SK-N-SH (cell line): ENCODE results near the gene COPS9. TPM values are rescaled to one million over a fixed set of nuclear protein-coding genes. Genes with fewer than 3 reads are reported as not detected.

Source experiments
- CTCF ChIA-PET: fragments of 300-600, 350-600 bp; formaldehyde crosslinking; extraction: SDS; loops from one replicate; lab custom pipeline; 2021; lab: Yijun Ruan, JAX
- POLR2A ChIA-PET: fragments of 350-600 bp; sonication (Branson Sonifier 250); formaldehyde crosslinking; extraction: SDS; loops from one replicate; lab custom pipeline; 2020; ENCODE audit warnings: antibody characterized with exemption, inconsistent platforms; lab: Yijun Ruan, JAX
- DNase-seq: peaks from one replicate; pipeline ENCODE4 v3.0.0; 2012
- H2AFZ ChIP-seq: fragments of 200-600 bp; sonication (generic); 2 replicates; pipeline ENCODE4 v1.8.1; 2016; ENCODE audit warnings: antibody characterized with exemption, mild to moderate bottlenecking, low read depth
- H3F3A ChIP-seq: fragments of 200-600 bp; sonication (generic); replicated peaks from 2 replicates; pipeline ENCODE3; 2016; ENCODE audit warnings: antibody characterized with exemption, mild to moderate bottlenecking; ENCODE audit not compliant: insufficient read depth
- H3K27ac ChIP-seq, 2 experiments: fragments of 200-500 bp in 1 of 2; fragments of 200-600 bp in 1 of 2; sonication (Bioruptor generic) in 1 of 2; sonication (generic), shearing (Covaris generic) in 1 of 2; 2 replicates each; pipeline versions ENCODE4 v1.5.1 to v1.6.1; 2014 to 2016; ENCODE audit warnings: low read depth in 2 of 2, inconsistent platforms in 1 of 2, low read length in 1 of 2, mild to moderate bottlenecking in 1 of 2, mixed read lengths in 1 of 2
- H3K27me3 ChIP-seq: fragments of 200-600 bp; sonication (generic), shearing (Covaris generic); 2 replicates; pipeline ENCODE4 v1.6.1; 2016; ENCODE audit warnings: mixed run types; ENCODE audit not compliant: insufficient read depth
- H3K36me3 ChIP-seq, 2 experiments: fragments of 200-500 bp in 1 of 2; fragments of 200-600 bp in 1 of 2; sonication (Bioruptor generic) in 1 of 2; sonication (generic) in 1 of 2; replicated peaks in 1 of 2; 2 replicates each; pipeline versions ENCODE3 to v1.5.1; 2014 to 2016; ENCODE audit warnings: low read length in 1 of 2, mild to moderate bottlenecking in 1 of 2; ENCODE audit not compliant: insufficient read depth in 2 of 2, control insufficient read depth in 1 of 2
- H3K4me1 ChIP-seq, 2 experiments: fragments of 200-500 bp in 1 of 2; fragments of 200-600 bp in 1 of 2; sonication (Bioruptor generic) in 1 of 2; sonication (generic), shearing (Covaris generic) in 1 of 2; 2 replicates each; pipeline versions ENCODE4 v1.5.1 to v1.6.1; 2014 to 2016; ENCODE audit warnings: low read depth in 1 of 2, low read length in 1 of 2, mixed run types in 1 of 2; ENCODE audit not compliant: insufficient read depth in 2 of 2, control insufficient read depth in 1 of 2
- H3K4me2 ChIP-seq: fragments of 200-600 bp; sonication (generic), shearing (Covaris generic); 2 replicates; pipeline ENCODE4 v1.6.1; 2017; ENCODE audit warnings: mixed run types
- H3K4me3 ChIP-seq, 2 experiments: fragments of 200-500 bp in 1 of 2; fragments of 200-600 bp in 1 of 2; sonication (Bioruptor generic) in 1 of 2; sonication (generic), shearing (Covaris generic) in 1 of 2; 2 replicates each; pipeline versions ENCODE4 v1.5.1 to v1.8.1; 2014 to 2016; ENCODE audit warnings: low read depth in 2 of 2, inconsistent platforms in 1 of 2, low read length in 1 of 2, mild to moderate bottlenecking in 1 of 2, mixed read lengths in 1 of 2, moderate library complexity in 1 of 2
- H3K79me2 ChIP-seq: fragments of 200-600 bp; sonication (generic); 2 replicates; pipeline ENCODE4 v1.8.1; 2017; ENCODE audit warnings: mild to moderate bottlenecking; ENCODE audit not compliant: insufficient read depth
- H3K9ac ChIP-seq: fragments of 200-600 bp; sonication (generic); 2 replicates; pipeline ENCODE4 v1.6.1; 2017; ENCODE audit warnings: mixed run types
- H3K9me2 ChIP-seq: fragments of 200-600 bp; sonication (generic); 2 replicates; pipeline ENCODE4 v1.6.1; 2017; ENCODE audit warnings: mixed run types
- H3K9me3 ChIP-seq: fragments of 200-600 bp; sonication (generic); 2 replicates; pipeline ENCODE4 v1.6.1; 2017; ENCODE audit warnings: mixed run types, mild to moderate bottlenecking, moderate library complexity
- H4K20me1 ChIP-seq: fragments of 200-600 bp; sonication (generic); 2 replicates; pipeline ENCODE4 v1.6.1; 2017; ENCODE audit warnings: mild to moderate bottlenecking, mixed run types; ENCODE audit not compliant: insufficient read depth
- CHD2 ChIP-seq: fragments of 150-350 bp; IDR thresholded peaks from 2 replicates; pipeline ENCODE4 v1.6.1; 2018; ENCODE audit warnings: low read length; ENCODE audit not compliant: partially characterized antibody
- CTCF ChIP-seq: fragments of 200-600 bp; sonication (generic); IDR thresholded peaks from 2 replicates; pipeline ENCODE4 v1.6.1; 2017; ENCODE audit warnings: antibody characterized with exemption, mild to moderate bottlenecking, moderate library complexity
- ELF1 ChIP-seq: IDR thresholded peaks from 2 replicates; pipeline ENCODE4 v1.4.0; 2012
- EP300 ChIP-seq, 2 experiments: IDR thresholded peaks; 2 replicates each; pipeline versions ENCODE4 v1.4.0 to v1.6.1; 2012; ENCODE audit warnings: borderline replicate concordance in 1 of 2, low read depth in 1 of 2, low read length in 1 of 2
- FOSL2 ChIP-seq: IDR thresholded peaks from 2 replicates; pipeline ENCODE4 v1.4.0; 2012; ENCODE audit warnings: low read depth, mild to moderate bottlenecking, moderate library complexity, borderline replicate concordance
- JUND ChIP-seq: IDR thresholded peaks from 2 replicates; pipeline ENCODE4 v1.4.0; 2012
- MAX ChIP-seq: IDR thresholded peaks from 2 replicates; pipeline ENCODE4 v1.4.0; 2012; ENCODE audit warnings: low read depth
- MEF2A ChIP-seq: IDR thresholded peaks from 2 replicates; pipeline ENCODE4 v1.4.0; 2012; ENCODE audit warnings: low read depth, borderline replicate concordance
- MXI1 ChIP-seq: IDR thresholded peaks from 2 replicates; pipeline ENCODE4 v1.6.1; 2012; ENCODE audit warnings: mild to moderate bottlenecking, low read depth, low read length, improper control_type of control experiment
- NFIC ChIP-seq: IDR thresholded peaks from 2 replicates; pipeline ENCODE4 v1.4.0; 2012; ENCODE audit warnings: borderline replicate concordance
- NRF1 ChIP-seq: IDR thresholded peaks from 2 replicates; pipeline ENCODE4 v1.6.1; 2012; ENCODE audit warnings: low read depth, mild to moderate bottlenecking, low read length
- PBX3 ChIP-seq: IDR thresholded peaks from 2 replicates; pipeline ENCODE4; 2012
- POLR2AphosphoS5 ChIP-seq: IDR thresholded peaks from 2 replicates; pipeline ENCODE4 v1.6.1; 2012; ENCODE audit warnings: low read depth, low read length
- RAD21 ChIP-seq: IDR thresholded peaks from 2 replicates; pipeline ENCODE4 v1.6.1; 2012; ENCODE audit warnings: mild to moderate bottlenecking, low read length
- RXRA ChIP-seq: IDR thresholded peaks from 2 replicates; pipeline ENCODE4 v1.4.0; 2012; ENCODE audit warnings: low read depth, mild to moderate bottlenecking, borderline replicate concordance
- SMC3 ChIP-seq: IDR thresholded peaks from 2 replicates; pipeline ENCODE4 v1.6.1; 2012; ENCODE audit warnings: low read depth, low read length, improper control_type of control experiment
- TAF1 ChIP-seq: IDR thresholded peaks from 2 replicates; pipeline ENCODE4 v1.6.1; 2012; ENCODE audit warnings: low read depth, mild to moderate bottlenecking, low read length, moderate library complexity, borderline replicate concordance
- TCF12 ChIP-seq: IDR thresholded peaks from 2 replicates; pipeline ENCODE4 v1.4.0; 2012
- USF1 ChIP-seq: IDR thresholded peaks from 2 replicates; pipeline ENCODE4 v1.4.0; 2012; ENCODE audit warnings: low read depth, borderline replicate concordance
- WGBS: methylation state at CpG from one replicate; pipeline ENCODE4 v1.1.6; 2017; ENCODE audit warnings: low lambda C conversion rate; 5-methylcytosine and 5-hydroxymethylcytosine counted together
- polyA plus RNA-seq, 3 experiments: library from polyadenylated mRNA; depleted of rRNA; stranded (reverse); fragments of >200 nt; gene quantifications; 2 replicates each; pipeline ENCODE4 v1.2.3, GENCODE V29; 2012
- TF ChIP-seq, protein P1 (sequence below): fragments of 150-350 bp; IDR thresholded peaks from 2 replicates; pipeline ENCODE4 v1.6.1; 2016; ENCODE audit warnings: mild to moderate bottlenecking, low read depth, low read length

Gene COPS9
- polyA plus RNA-seq, 1 of the 3 experiments (the other 2 are of a cell fraction) = 717 TPM

- Histone ChIP-seq H3K4me3 (no peak overlapping the region), H3K4me2 (no peak overlapping the region), H3K9me3 (no peaks in the 10 kb centered on the region), H3K4me1 (peaks cover 0 to 17% of the 10 kb centered on the region in 2 experiments; a peak in 1 of 4 replicates), H2AFZ (no peak overlapping the region), H3K79me2 (no peaks in the 10 kb centered on the region), H3K36me3 (no peaks in the 10 kb centered on the region), H3K27ac (no peak overlapping the region), H3K9me2 (no peaks in the 10 kb centered on the region), H3F3A (no peaks in the 10 kb centered on the region), H3K27me3 (no peaks in the 10 kb centered on the region), H3K9ac (no peak overlapping the region), H4K20me1 (no peaks in the 10 kb centered on the region)
- TF ChIP-seq POLR2AphosphoS5 = no peak
- no peak for TF ChIP-seq NFIC
- TF ChIP-seq FOSL2 = no peak
- no peak for TF ChIP-seq JUND
- TF ChIP-seq TAF1 = no peak
- TF ChIP-seq RAD21 = peak; percentile 76
- TF ChIP-seq ELF1 = no peak
- TF ChIP-seq SMC3 = peak; percentile 77
- 0 out of 2 replicates have a peak, but pooled peaks have one; percentile 2 for TF ChIP-seq NRF1
- peak; percentile 70 for TF ChIP-seq CTCF
- no peak for TF ChIP-seq USF1
- WGBS = 22% methylated on average over 4 of the region's 12 CpGs
- peak; percentile 88 for DNase-seq
- ChIA-PET POLR2A (interaction anchor here (1.5 kb wide), 1 partner anchor 286 kb away, joined by 8 read pairs; no protein-coding TSS in a partner anchor), CTCF (interaction anchor here (0.6 to 3.4 kb wide), 43 partner anchors 9 to 308 kb away, joined by 3 to 35 read pairs (median 4); partner anchors contain the start of genes GPC1 and OTOS)
Observed at GRCh38 chr2:240149943-240150784, 14.1 kb upstream of the COPS9 start.

DNA sequence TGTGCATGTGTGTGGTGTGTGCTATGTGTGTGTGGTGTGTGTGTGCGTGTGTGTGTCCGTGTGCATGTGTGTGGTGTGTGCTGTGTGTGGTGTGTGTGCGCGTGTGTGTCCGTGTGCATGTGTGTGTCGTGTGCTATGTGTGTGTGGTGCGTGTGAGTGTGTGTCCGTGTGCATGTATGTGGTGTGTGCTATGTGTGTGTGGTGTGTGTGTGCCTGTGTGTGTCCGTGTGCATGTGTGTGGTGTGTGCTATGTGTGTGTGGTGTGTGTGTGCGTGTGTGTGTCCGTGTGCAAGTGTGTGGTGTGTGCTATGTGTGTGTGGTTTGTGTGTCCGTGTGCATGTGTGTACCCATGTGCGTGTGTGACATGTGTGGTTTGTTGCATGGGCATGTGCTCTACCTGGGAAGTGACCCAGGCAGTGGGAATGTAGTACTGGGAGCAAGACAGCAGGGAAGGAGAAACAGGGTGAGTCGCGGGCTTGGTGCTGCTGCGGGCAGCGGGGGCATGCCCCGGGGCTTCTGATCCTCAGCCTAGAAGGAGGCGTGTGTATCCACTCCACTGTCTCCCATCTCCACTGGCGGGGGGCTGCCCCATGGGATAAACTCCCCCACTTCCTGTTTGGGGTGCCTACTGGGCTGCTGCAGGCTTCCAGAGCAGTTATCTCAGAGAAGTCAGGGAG is 11.9 kb upstream of the COPS9 start:
- WGBS = 64% methylated on average over 18 of the region's 20 CpGs
- TF ChIP-seq CHD2 = no peak
- TF ChIP-seq TAF1 = no peak
- no peak for TF ChIP-seq PBX3
- no peak for TF ChIP-seq MXI1
- no peak for TF ChIP-seq USF1
- no peak for TF ChIP-seq EP300 (IDR thresholded peaks at IDR 0.05; ENCODE audit: borderline replicate concordance in 1 of 2, low read depth in 1 of 2, low read length in 1 of 2)
- TF ChIP-seq RXRA = no peak
- TF ChIP-seq, protein P1, sequence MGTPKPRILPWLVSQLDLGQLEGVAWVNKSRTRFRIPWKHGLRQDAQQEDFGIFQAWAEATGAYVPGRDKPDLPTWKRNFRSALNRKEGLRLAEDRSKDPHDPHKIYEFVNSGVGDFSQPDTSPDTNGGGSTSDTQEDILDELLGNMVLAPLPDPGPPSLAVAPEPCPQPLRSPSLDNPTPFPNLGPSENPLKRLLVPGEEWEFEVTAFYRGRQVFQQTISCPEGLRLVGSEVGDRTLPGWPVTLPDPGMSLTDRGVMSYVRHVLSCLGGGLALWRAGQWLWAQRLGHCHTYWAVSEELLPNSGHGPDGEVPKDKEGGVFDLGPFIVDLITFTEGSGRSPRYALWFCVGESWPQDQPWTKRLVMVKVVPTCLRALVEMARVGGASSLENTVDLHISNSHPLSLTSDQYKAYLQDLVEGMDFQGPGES = no peak
- TF ChIP-seq MAX = no peak
- no peak for TF ChIP-seq MEF2A
- TF ChIP-seq TCF12 = no peak
- no peak for TF ChIP-seq NFIC

More for the DNA sequence above, 11.9 kb upstream of the COPS9 start:
- no peak overlapping the region for H3K4me3 ChIP-seq
- H3K9me2 ChIP-seq = no peaks in the 10 kb centered on the region
- no peak overlapping the region for H3K27ac ChIP-seq
- H3K9ac ChIP-seq = no peak overlapping the region
- no peak overlapping the region for H3K4me2 ChIP-seq
- H2AFZ ChIP-seq = no peak overlapping the region
- no peaks in the 10 kb centered on the region for H3K27me3 ChIP-seq
- CTCF ChIA-PET = interaction anchor here (0.7 to 3.3 kb wide), 4 partner anchors 73 to 296 kb away, joined by 3 to 35 read pairs (median 4); no protein-coding TSS in a partner anchor
- no peaks in the 10 kb centered on the region for H3K36me3 ChIP-seq
- no peaks in the 10 kb centered on the region for H3K79me2 ChIP-seq
- H4K20me1 ChIP-seq = no peaks in the 10 kb centered on the region
- H3K4me1 ChIP-seq = peaks cover 0 to 17% of the 10 kb centered on the region in 2 experiments; a peak in 1 of 4 replicates
- no peaks in the 10 kb centered on the region for H3K9me3 ChIP-seq
- POLR2A ChIA-PET = interaction anchor here (1.0 kb wide), 1 partner anchor 288 kb away, joined by 3 read pairs; no protein-coding TSS in a partner anchor
- no peak for DNase-seq
- H3F3A ChIP-seq = no peaks in the 10 kb centered on the region
